T-helper 1 cell treated with Interleukin-12 subunit alpha and Interleukin-12 subunit beta and Interleukin-4 antibody, amounts not matched to agents 30 ng/mL and 1 ng/mL, for 36 hours (primary cell): Measurements from ENCODE around the gene DHH. TPM values are rescaled to one million over a fixed set of nuclear protein-coding genes. Genes with fewer than 3 reads are reported as not detected.
"Not testable (repeated sequence)": the region's sequence is repeated elsewhere in the genome, so short reads cannot be mapped to it uniquely, and the experiment has no call there.

Source experiments
- intact Hi-C: fragments of 100-400 bp; cut with micrococcal nuclease; formaldehyde crosslinking; loops from one replicate; pipeline ENCODE4 v1.15.1; 2024
- total RNA-seq: library from RNA; stranded (reverse); gene quantifications from 2 replicates; pipeline ENCODE4 v1.2.3, GENCODE V29; 2022

DHH gene
- total RNA-seq = 0.07 TPM in 1 of 2 replicates, not detected in the other

- intact Hi-C loops = loop anchor here (5.0 kb wide), 2 partner anchors 97 to 248 kb away; partner anchors contain the start of gene DDN
Measured at GRCh38 chr12:49094160-49094974, at the start of gene DHH. TSS of gene DHH (minus strand) at chr12:49094801. CDS start at chr12:49094512, 289 bp downstream.

- intact Hi-C loops = no loop called here
Measured at GRCh38 chr12:49144384-49144783, 49.8 kb upstream of the DHH start.

- intact Hi-C loops = no loop called here
Measured at GRCh38 chr12:49138999-49139398, 44.4 kb upstream of the DHH start.

DNA sequence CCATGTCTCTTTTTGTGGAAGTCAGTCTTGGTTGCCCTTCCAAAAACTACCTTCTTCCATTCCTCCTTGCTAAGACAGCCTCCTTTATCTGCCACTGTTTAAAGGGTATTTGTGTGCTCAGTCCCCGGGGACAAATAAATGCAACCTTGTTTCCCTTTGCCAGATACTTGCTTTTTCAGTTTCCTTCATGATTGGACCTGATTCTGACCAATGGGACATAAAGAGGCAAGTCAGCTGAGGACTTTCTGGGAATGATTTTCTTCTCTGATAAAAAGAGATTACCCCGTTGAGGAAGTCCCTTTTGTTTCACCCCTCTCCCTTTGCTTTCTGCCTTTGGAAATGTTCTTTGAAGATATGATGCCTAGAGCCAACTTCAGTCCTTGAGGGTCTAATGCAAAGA is 44.0 kb upstream of the DHH start:
- intact Hi-C loops = no loop called here

DNA sequence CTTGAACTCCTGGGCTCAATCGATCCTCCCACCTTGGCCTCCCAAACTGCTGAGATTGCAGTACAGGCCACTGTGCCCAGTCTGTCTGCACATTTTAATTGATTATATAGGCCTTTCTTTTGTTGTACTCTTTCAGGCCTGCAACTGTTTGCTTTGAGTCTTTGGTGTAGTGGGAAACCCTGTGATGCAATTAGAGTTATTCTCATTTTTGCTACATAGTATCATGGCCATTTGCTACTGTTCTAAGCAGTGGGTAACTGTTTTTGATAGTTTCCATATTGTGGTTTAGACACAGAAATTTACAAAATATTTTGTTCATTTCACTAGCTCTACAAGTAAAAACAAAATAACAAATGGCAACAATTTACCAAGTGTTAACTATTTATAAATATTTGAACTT is 42.9 kb upstream of the DHH start:
- intact Hi-C loops = no loop called here

DNA sequence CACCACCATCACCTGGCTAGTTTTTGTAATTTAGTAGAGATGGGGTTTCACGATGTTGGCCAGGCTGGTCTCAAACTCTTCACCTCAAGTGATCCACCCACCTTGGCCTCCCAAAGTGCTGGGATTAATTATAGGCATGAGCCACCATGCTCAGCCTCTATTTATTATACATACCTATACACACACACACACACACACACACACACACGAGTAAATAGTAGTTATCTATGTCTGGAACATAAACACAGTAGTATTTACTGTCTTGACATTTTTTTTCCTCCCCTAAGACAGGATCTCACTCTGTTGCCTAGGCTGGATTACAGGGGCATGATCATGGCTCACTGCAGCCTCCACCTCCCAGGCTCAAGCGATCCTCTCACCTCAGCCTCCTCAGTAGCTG is 42.4 kb upstream of the DHH start:
- intact Hi-C loops = not testable (repeated sequence)

DNA sequence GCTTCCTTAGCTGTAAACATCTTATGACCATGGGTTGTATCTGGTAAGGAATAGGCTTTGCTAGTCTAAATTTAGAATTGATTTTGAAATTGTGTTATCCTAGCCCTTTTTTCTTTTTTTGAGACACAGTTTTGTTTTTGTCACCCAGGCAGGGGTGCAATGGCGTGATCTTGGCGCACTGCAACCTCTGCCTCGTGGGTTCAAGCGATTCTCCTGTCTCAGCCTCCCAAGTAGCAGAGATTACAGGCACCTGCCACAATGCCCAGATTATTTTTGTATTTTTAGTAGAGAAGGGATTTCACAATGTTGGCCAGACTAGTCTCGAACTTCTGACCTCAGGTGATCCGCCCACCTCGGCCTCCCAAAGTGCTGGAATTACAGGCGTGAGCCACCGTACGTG is 39.0 kb upstream of the DHH start:
- intact Hi-C loops = loop anchor here (5.0 kb wide), 3 partner anchors 69 to 609 kb away; partner anchors contain the start of genes CCNT1 and TMBIM6

DNA sequence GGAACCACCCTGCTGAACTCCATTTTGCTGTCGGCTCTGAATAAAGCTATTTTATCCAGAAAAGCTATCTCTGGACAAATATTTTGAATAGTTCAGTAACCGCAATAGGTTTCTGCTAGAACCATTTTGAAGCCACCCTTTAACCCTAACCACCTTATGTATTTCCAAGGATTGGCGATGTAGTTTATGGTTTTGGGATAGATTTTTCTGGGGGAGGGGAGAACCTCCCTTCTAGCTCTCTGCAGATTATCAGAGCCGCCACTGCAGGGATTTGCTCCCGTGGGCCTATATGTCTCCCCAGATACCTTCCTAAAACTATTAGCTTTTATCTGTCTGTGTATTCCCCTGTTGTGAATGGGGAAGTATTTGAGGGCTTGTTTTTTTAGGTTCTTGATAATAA is 38.4 kb upstream of the DHH start:
- intact Hi-C loops = loop anchor here (5.0 kb wide), 3 partner anchors 69 to 609 kb away; partner anchors contain the start of genes CCNT1 and TMBIM6

GRCh38 chr12:49131894-49132461 is 37.4 kb upstream of the DHH start:
- intact Hi-C loops = loop anchor here (1.0 to 5.0 kb wide), 8 partner anchors 57 to 610 kb away; partner anchors contain the start of genes CCNT1, KANSL2, PRKAG1 and PRPF40B

DNA sequence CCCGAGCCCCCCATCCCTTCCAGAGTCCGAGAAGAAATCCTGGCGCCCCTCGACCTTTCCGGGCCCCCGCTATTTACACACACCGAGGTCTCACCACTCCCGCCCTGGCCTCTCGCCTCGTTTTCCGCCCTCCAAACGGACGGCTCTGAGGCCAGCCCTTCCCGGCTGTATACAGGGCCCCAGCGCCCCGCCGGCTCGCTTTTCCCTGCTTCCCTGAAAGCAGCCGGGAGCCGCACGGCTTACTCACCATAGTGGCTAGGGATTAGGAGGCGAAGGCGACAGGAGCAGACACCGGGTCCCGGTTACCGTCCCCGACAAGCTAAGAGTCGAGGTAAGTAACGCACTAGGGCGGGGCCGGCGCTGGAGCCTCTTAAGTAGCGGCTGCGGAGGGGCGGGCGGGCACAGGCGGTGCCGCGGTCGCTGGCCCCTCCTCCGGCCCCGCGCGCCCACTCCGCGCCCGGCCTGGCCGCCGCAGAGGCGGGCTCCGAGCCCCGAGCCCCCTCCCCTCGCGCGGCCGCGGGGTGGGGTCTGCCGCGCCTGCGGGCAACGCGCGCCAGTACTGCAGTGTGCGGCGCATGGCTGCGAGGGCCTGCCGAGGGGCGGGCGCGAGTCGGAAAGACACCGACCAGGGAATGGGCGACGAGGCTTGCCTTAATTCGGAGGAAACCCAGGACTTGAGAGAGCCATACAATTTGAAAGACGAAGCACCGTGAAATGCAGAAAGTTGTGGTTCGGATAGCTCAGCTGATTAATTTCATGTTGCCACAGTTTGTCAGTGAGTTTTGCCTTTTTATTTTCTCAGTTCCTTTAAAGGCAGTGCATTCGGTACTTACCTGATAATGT is 36.7 kb upstream of the DHH start, which contains the start of gene TUBA1B:
TSS of gene TUBA1B (minus strand) at position 345 of the 843 bp plus-strand sequence. CDS start at position 250, 95 bp downstream.
- intact Hi-C loops = loop anchor here (1.0 to 5.0 kb wide), 8 partner anchors 58 to 611 kb away; partner anchors contain the start of genes CCNT1, KANSL2, PRKAG1 and PRPF40B

DNA sequence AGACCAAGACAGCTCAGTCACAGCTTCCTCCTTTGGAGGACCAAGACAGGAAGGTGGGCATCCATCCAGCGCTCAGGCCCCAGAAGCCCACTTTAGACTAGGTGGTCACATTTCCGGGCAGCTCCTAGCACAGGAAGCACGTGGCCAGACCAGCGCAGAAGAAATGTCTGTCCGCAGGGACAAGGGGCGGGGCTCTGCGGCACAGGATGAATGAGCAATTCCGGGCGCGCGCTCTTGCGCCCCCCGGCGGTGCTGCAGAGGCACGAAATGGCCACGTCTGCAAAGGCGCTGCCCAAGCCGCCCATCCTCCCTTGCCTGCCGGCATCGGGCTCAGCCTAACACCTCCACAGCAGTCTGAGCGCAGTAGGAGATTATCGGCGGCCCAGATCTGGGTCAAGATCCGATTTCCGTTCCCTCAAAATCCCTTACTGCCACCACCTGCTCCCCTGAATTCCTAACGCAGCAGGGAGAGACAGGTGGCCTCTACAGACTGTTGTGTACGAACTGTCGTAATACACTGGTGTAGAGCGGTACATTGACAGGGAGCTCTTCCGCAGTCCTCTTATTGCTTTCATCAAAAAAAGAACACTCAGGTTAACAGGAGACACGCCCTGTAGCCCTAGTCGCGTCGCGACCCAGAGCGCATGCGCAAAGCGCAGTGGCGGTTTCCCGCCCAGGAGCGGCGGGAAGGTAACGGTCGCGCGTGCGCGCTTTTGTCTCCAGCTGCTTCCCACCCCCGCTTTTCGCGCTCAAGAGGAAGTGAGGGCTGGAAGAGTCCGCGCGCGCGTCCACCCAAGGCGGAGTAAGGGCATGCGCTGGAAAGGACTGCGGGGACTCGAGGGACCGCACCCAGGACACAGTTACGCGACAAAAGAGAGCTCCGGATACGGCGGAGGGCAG is 35.8 kb upstream of the DHH start:
- intact Hi-C loops = loop anchor here (1.0 to 5.0 kb wide), 16 partner anchors 20 to 612 kb away; partner anchors contain the start of genes CCNT1, DDX23, KANSL2 and LMBR1L

DNA sequence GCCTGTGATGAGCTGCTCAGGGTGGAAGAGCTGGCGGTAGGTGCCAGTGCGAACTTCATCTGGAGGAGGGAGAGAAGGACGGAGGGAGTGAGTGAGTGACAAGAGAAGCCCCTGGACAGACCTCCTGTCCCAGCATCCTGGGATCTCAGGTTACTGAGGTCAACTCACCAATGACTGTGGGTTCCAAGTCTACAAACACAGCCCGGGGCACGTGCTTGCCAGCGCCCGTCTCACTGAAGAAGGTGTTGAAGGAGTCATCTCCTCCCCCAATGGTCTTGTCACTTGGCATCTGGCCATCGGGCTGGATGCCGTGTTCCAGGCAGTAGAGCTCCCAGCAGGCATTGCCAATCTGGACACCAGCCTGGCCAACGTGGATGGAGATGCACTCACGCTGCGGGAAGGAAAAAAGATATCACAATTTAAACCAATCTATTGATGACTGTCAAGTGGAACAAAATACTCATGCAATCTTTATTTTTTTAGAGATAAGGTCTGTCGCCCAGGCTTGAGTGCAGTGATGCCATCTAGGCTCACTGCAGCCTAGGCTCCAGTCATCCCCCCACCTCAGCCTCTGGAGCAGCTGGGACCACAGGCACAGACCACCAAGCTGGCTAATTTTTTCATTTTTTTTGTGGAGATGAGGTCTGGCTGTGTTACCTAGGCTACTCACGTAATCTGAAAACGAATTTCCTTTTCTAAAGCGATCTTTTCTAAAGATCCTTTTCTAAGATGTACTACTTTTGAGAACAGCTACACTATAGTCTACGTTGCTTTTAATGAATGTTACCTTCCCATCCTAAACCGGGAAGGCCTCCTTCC is 34.9 kb upstream of the DHH start:
- intact Hi-C loops = loop anchor here (1.0 to 5.0 kb wide), 12 partner anchors 19 to 613 kb away; partner anchors contain the start of genes CCNT1, DDX23, LMBR1L and MCRS1

GRCh38 chr12:49127971-49128370 is 33.4 kb upstream of the DHH start:
- intact Hi-C loops = not testable (repeated sequence)

DNA sequence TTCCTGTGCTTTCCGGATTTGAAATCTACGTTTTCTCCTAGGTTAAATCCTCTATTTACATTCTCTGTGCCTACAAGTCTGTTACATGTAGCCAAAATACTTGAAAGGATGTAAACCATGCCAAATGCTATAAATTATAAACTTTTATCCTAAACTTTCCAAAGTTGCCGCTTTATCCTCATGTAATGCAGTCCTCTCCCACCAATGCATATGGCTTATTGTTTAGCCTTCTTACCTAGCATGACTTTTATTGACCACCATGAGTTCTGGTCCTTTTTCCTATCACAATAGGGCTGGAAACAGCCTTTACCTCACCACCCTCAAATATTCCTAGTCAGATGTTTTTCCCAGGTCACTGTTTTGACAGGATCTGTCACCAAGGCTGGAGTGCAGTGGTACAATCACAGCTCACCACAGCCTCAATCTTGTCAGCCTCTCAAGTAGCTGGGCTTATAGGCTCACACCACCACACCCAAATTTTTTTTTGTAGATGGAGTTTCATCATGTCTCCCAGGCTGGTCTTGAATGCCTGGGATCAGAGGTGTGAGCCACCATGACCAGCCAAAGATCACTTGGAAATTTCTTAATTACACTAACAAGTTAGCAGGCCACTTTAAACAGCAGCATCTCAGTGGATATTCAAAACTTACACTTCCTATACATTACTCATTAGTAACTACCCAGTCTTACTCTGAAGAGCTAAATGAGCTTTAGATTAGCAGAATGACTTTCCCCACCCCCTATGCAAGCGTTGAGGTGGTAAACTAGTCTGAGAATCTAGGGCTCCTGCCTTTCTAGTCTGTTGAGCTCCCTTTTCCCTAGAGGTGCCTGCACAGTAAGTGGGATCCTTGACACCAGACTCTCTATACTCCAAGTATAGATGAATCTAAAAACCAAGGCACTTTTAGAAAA is 32.5 kb upstream of the DHH start:
- intact Hi-C loops = no loop called here

GRCh38 chr12:49121047-49121696 is 26.6 kb upstream of the DHH start:
- intact Hi-C loops = no loop called here

DNA sequence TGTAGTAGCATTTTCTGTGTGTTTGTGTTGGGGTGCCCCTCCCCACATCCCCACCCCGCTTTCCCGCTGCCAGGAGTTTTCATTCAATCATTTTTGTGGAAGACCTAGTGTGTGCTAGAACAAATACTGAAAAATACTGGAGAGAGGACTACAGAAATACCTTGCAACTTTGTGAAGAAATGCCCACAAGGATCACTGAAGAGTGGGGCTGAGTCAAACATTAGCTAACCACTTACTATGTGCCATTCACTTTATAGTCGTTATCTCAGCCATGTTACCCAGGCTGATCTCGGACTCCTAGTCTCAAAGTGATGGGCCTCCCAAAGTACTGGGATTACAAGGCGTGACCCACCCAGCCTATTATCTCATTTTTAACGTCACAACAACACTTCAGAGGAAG is 16.6 kb upstream of the DHH start:
- intact Hi-C loops = loop anchor here (1.0 to 5.0 kb wide), 2 partner anchors 123 to 631 kb away; partner anchors contain the start of gene TMBIM6

DNA sequence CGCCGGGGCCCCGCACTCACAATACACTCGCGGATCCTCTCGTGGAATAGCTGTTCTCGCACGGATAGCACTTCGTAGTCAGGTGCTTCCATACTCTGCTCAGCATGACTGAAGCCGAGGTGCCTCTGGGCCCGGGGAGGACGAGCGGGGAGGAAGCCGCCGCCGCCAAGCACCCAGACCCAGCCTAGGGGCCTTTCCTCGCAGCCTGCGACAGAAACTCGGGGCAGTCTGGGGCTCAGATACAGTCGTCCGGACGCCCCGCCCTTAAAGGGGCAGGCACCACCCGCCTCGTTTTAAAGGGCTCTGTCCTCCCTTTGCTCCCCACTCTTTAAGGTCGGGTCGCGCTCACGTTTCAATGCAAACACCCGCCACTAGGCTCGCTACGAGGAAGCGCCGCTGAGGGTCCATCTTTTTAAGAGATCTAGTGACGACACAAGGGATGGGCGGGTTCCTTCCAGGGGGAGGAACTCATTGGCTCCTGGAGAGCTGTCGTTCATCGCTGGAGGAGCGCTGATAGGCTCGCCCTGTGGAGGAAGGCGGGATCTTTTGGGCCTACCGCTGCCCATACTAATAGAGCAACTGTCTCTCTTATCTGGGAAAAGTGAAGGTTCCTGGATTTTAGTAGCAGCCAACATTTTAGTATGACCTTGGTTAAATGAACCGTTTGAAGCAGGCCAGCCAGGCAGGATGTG is 16.0 kb upstream of the DHH start, which contains the start of gene LMBR1L:
TSS of gene LMBR1L (minus strand) at position 384 of the 692 bp plus-strand sequence. CDS start at position 92, 292 bp downstream.
- intact Hi-C loops = loop anchor here (1.0 to 5.0 kb wide), 12 partner anchors 12 to 632 kb away; partner anchors contain the start of genes MCRS1, PRKAG1, TMBIM6 and TUBA1A
